IMR-90 (cell line): Measurements from ENCODE around the gene L3MBTL3. TPM values are rescaled to one million over a fixed set of nuclear protein-coding genes. Genes with fewer than 3 reads are reported as not detected.

ENCODE experiments used
- ATAC-seq: fragments of 200-7000 bp; cut with Tn5 transposase; 2 replicates; pipeline ENCODE4 v1.9.1; 2020; ENCODE audit warnings: low read depth, mild to moderate bottlenecking, moderate library complexity
- BruUV-seq: library from RNA; stranded (reverse); fragments of 400-500 nt; replicated peaks from 2 replicates; lab custom pipeline; 2021; lab: Mats Ljungman, UMichigan
- CTCF ChIA-PET: fragments of 300-600 bp; formaldehyde crosslinking; extraction: SDS; loops from one replicate; lab custom pipeline; 2021; ENCODE audit warnings: antibody characterized with exemption; lab: Yijun Ruan, JAX
- POLR2A ChIA-PET: fragments of 300-600 bp; sonication (Branson Sonifier 250); formaldehyde crosslinking; loops from one replicate; lab custom pipeline; 2022; ENCODE audit warnings: antibody characterized with exemption; ENCODE audit not compliant: unreplicated experiment; lab: Charles Lee
- DNase-seq: peaks from one replicate; pipeline ENCODE4 v3.0.0; 2013
- H2AFZ ChIP-seq: replicated peaks from 2 replicates; pipeline ENCODE3; 2013; ENCODE audit warnings: low read length, mild to moderate bottlenecking; ENCODE audit not compliant: poor library complexity
- H2AK5ac ChIP-seq: 2 replicates; pipeline ENCODE4 v1.6.1; 2013; ENCODE audit warnings: low read depth, low read length, inconsistent platforms
- H2AK9ac ChIP-seq: replicated peaks from 2 replicates; pipeline ENCODE3; 2013; ENCODE audit warnings: mild to moderate bottlenecking, low read depth, low read length, moderate library complexity; ENCODE audit not compliant: poor library complexity
- H2BK120ac ChIP-seq: 2 replicates; pipeline ENCODE4 v1.6.1; 2013; ENCODE audit warnings: low read depth, low read length, inconsistent platforms
- H2BK15ac ChIP-seq: 3 replicates; pipeline ENCODE4 v1.6.1; 2013; ENCODE audit warnings: low read depth, low read length, inconsistent platforms
- H2BK20ac ChIP-seq: 2 replicates; pipeline ENCODE4 v1.6.1; 2013; ENCODE audit warnings: low read depth, mild to moderate bottlenecking, inconsistent platforms, low read length, moderate library complexity
- H2BK5ac ChIP-seq: 2 replicates; pipeline ENCODE4 v1.6.1; 2013; ENCODE audit warnings: mild to moderate bottlenecking, low read depth, low read length, inconsistent platforms; ENCODE audit not compliant: poor library complexity, severe bottlenecking
- H3K14ac ChIP-seq: replicated peaks from 2 replicates; pipeline ENCODE4 v1.6.1; 2013; ENCODE audit warnings: low read depth, low read length, inconsistent platforms
- H3K18ac ChIP-seq: 2 replicates; pipeline ENCODE4 v1.6.1; 2013; ENCODE audit warnings: low read depth, low read length, control low read depth
- H3K23ac ChIP-seq: 2 replicates; pipeline ENCODE4 v1.6.1; 2013; ENCODE audit warnings: low read depth, low read length, inconsistent platforms
- H3K27ac ChIP-seq: 2 replicates; pipeline ENCODE4 v1.5.1; 2013; ENCODE audit warnings: mild to moderate bottlenecking, control low read depth, low read length; ENCODE audit not compliant: insufficient read depth
- H3K27me3 ChIP-seq: 2 replicates; pipeline ENCODE4 v1.6.1; 2013; ENCODE audit warnings: low read length; ENCODE audit not compliant: control insufficient read depth, insufficient read depth
- H3K36me3 ChIP-seq: 2 replicates; pipeline ENCODE4 v1.6.1; 2013; ENCODE audit warnings: low read length, mixed read lengths; ENCODE audit not compliant: control insufficient read depth, insufficient read depth
- H3K4ac ChIP-seq: 2 replicates; pipeline ENCODE4 v1.6.1; 2013; ENCODE audit warnings: low read depth, low read length, inconsistent platforms
- H3K4me1 ChIP-seq: 2 replicates; pipeline ENCODE4 v1.6.1; 2013; ENCODE audit warnings: low read length, mixed read lengths; ENCODE audit not compliant: control insufficient read depth, insufficient read depth
- H3K4me2 ChIP-seq: 2 replicates; pipeline ENCODE4 v1.6.1; 2013; ENCODE audit warnings: low read depth, mild to moderate bottlenecking, control low read depth, low read length, moderate library complexity
- H3K4me3 ChIP-seq: 2 replicates; pipeline ENCODE4 v1.5.1; 2013; ENCODE audit warnings: low read depth, mild to moderate bottlenecking, control low read depth, low read length, moderate library complexity; ENCODE audit not compliant: insufficient read depth
- H3K56ac ChIP-seq: 2 replicates; pipeline ENCODE4 v1.6.1; 2013; ENCODE audit warnings: low read length, inconsistent platforms; ENCODE audit not compliant: insufficient read depth; ENCODE audit errors: extremely low read depth
- H3K79me1 ChIP-seq, 2 experiments: 2 replicates each; pipeline ENCODE4 v1.6.1; 2013; ENCODE audit warnings: low read length in 2 of 2, inconsistent platforms in 1 of 2, low read depth in 1 of 2
- H3K9ac ChIP-seq: 2 replicates; pipeline ENCODE4 v1.6.1; 2013; ENCODE audit warnings: low read depth, low read length, control low read depth
- H3K9me1 ChIP-seq: 2 replicates; pipeline ENCODE4 v1.6.1; 2013; ENCODE audit warnings: low read length, inconsistent platforms; ENCODE audit not compliant: insufficient read depth
- H3K9me3 ChIP-seq: 2 replicates; pipeline ENCODE4 v1.6.1; 2013; ENCODE audit warnings: low read length; ENCODE audit not compliant: control insufficient read depth, insufficient read depth
- H4K20me1 ChIP-seq: 2 replicates; pipeline ENCODE4 v1.6.1; 2013; ENCODE audit warnings: low read length, inconsistent platforms; ENCODE audit not compliant: insufficient read depth
- H4K5ac ChIP-seq: 2 replicates; pipeline ENCODE4 v1.6.1; 2013; ENCODE audit warnings: mild to moderate bottlenecking, low read depth, low read length, control low read depth
- H4K8ac ChIP-seq, 2 experiments: 2 replicates each; pipeline ENCODE4 v1.6.1; 2013; ENCODE audit warnings: low read depth in 2 of 2, low read length in 2 of 2, control low read depth in 1 of 2, inconsistent platforms in 1 of 2
- H4K91ac ChIP-seq: 2 replicates; pipeline ENCODE4 v1.6.1; 2013; ENCODE audit warnings: low read depth, low read length, inconsistent platforms; ENCODE audit not compliant: insufficient read depth
- BHLHE40 ChIP-seq: fragments of 150-350 bp; IDR thresholded peaks from 2 replicates; pipeline ENCODE4 v1.6.1; 2016; ENCODE audit warnings: mild to moderate bottlenecking, low read depth, low read length
- CTCF ChIP-seq: conservative IDR thresholded peaks from 2 replicates; pipeline ENCODE4 v1.5.1; 2012; ENCODE audit warnings: mild to moderate bottlenecking, low read depth, low read length, improper control_type of control experiment
- ELK1 ChIP-seq: fragments of 150-350 bp; IDR thresholded peaks from 2 replicates; pipeline ENCODE4 v1.6.1; 2016; ENCODE audit warnings: low read depth, mild to moderate bottlenecking, low read length, moderate library complexity, borderline replicate concordance
- MAZ ChIP-seq: IDR thresholded peaks from 2 replicates; pipeline ENCODE4 v1.6.1; 2012; ENCODE audit warnings: low read depth, mild to moderate bottlenecking, low read length, improper control_type of control experiment, moderate library complexity, borderline replicate concordance
- MXI1 ChIP-seq: IDR thresholded peaks from 2 replicates; pipeline ENCODE4 v1.6.1; 2012; ENCODE audit warnings: low read depth, mild to moderate bottlenecking, low read length, moderate library complexity, borderline replicate concordance
- POLR2A ChIP-seq: IDR thresholded peaks from 2 replicates; pipeline ENCODE4 v1.6.1; 2012; ENCODE audit warnings: mild to moderate bottlenecking, low read depth, low read length
- RAD21 ChIP-seq: IDR thresholded peaks from 2 replicates; pipeline ENCODE4 v1.6.1; 2012; ENCODE audit warnings: low read length, improper control_type of control experiment
- RCOR1 ChIP-seq: IDR thresholded peaks from 2 replicates; pipeline ENCODE4 v1.6.1; 2012; ENCODE audit warnings: mild to moderate bottlenecking, low read length, improper control_type of control experiment; ENCODE audit not compliant: insufficient replicate concordance
- SMC3 ChIP-seq: fragments of 150-350 bp; IDR thresholded peaks from 2 replicates; pipeline ENCODE4 v1.6.1; 2016; ENCODE audit warnings: low read depth, mild to moderate bottlenecking, antibody characterized with exemption, low read length, moderate library complexity
- WGBS, 2 experiments: methylation state at CpG; one replicate each; pipeline versions ENCODE4 v1.1.5 to v1.1.7; 2013; ENCODE audit warnings: missing lambda C conversion rate in 2 of 2; ENCODE audit not compliant: insufficient read length in 1 of 2; ENCODE audit errors: extremely low coverage in 2 of 2; 5-methylcytosine and 5-hydroxymethylcytosine counted together
- dilution Hi-C: fragments of 300-500 bp; cut with HindIII; formaldehyde crosslinking; loops from one replicate; pipeline ENCODE4 v1.14.3; 2018; ENCODE audit warnings: low sequenced_read_pairs; ENCODE audit not compliant: unreplicated experiment
- in situ Hi-C: fragments of 300-500 bp; cut with MboI; formaldehyde crosslinking; loops from 3 replicates; pipeline ENCODE4 v1.14.3; 2019; ENCODE audit warnings: low sequenced_read_pairs, inconsistent platforms, mixed read lengths
- intact Hi-C: fragments of 100-400 bp; cut with micrococcal nuclease; formaldehyde crosslinking; loops from 2 replicates; pipeline ENCODE4 v1.10.0; 2022
- polyA plus RNA-seq, 3 experiments: library from polyadenylated mRNA; depleted of rRNA; stranded (reverse); fragments of >200 nt; gene quantifications; 2 replicates each; pipeline ENCODE4 v1.2.3, GENCODE V29; 2012; ENCODE audit warnings: low replicate concordance in 1 of 3
- total RNA-seq: library from RNA; depleted of rRNA; stranded (reverse); fragments of >200 nt; gene quantifications from 2 replicates; pipeline ENCODE4 v1.2.3, GENCODE V29; 2012

The L3MBTL3 gene
- total and polyA plus RNA-seq, 2 of the 4 experiments (the other 2 are of a cell fraction) = 7.2 to 10.9 TPM

DNA sequence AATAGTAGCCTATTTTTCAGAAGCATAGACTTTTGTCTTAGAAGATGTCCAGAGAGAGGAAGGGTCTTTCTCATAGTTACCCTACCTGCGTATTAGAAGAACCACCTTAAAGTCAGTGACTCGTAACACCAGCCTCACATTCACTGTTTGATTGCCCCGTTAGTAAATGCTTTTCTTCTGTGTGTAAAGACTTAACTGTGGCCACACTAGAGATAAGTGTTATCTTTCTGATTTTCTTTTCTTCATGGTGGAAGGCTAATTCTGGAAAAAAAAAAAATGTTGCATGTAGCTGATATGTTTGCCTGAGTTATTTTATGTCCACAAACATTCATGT, 120.5 kb downstream of the L3MBTL3 start:
- no TSS peak for BruUV-seq
- dilution Hi-C loops = no loop called here
- H2AFZ ChIP-seq = no peak overlapping the region
- no peaks in the 10 kb centered on the region for H4K20me1 ChIP-seq
- no peaks in the 10 kb centered on the region for H3K9me1 ChIP-seq
- H2BK120ac ChIP-seq = no peak overlapping the region
- CTCF ChIA-PET = interaction anchor here (0.6 kb wide), 3 partner anchors 14 to 66 kb away, joined by 3 to 6 read pairs (median 3); no protein-coding TSS in a partner anchor
- H2AK5ac ChIP-seq = no peak overlapping the region
- no peak overlapping the region for H4K91ac ChIP-seq
- H3K23ac ChIP-seq = no peak overlapping the region
- H3K9me3 ChIP-seq = no peaks in the 10 kb centered on the region
- no peak overlapping the region for H4K5ac ChIP-seq
- POLR2A ChIA-PET = no interaction called here
- H3K27ac ChIP-seq = no peak overlapping the region
- no peak overlapping the region for H3K18ac ChIP-seq
- no peak overlapping the region for H3K14ac ChIP-seq
- intact Hi-C loops = no loop called here
- TF ChIP-seq RAD21 (no peak), ELK1 (no peak), RCOR1 (no peak), SMC3 (no peak), BHLHE40 (no peak), POLR2A (no peak), CTCF (no peak), MAZ (no peak), MXI1 (no peak)
- no peak for DNase-seq
- no peak overlapping the region for H3K9ac ChIP-seq
- in situ Hi-C loops = no loop called here
- no peaks in the 10 kb centered on the region for H3K79me1 ChIP-seq
- no peak for ATAC-seq
- peaks cover 2% of the 10 kb centered on the region; the same call in 1 of the 2 replicates for H3K36me3 ChIP-seq
- H3K56ac ChIP-seq = no peak overlapping the region
- H2BK5ac ChIP-seq = no peak overlapping the region
- H2AK9ac ChIP-seq = no peak overlapping the region
- no peak overlapping the region for H2BK20ac ChIP-seq
- no peaks in the 10 kb centered on the region for H3K27me3 ChIP-seq
- no peak overlapping the region for H3K4me3 ChIP-seq
- no peak overlapping the region for H3K4ac ChIP-seq
- WGBS, 2 experiments = no CpG with 5 or more reads among the region's 3 CpGs
- H4K8ac ChIP-seq = no peak overlapping the region
- no peak overlapping the region for H3K4me2 ChIP-seq
- no peak overlapping the region for H2BK15ac ChIP-seq
- peaks cover 5% of the 10 kb centered on the region for H3K4me1 ChIP-seq
